NCI-H748 (cell line): Measurements from ENCODE around the gene MICAL3.

ENCODE experiments used
- DNase-seq: peaks from one replicate; lab custom pipeline; 2025; ENCODE audit not compliant: unreplicated experiment; lab: John Stamatoyannopoulos, UW

MICAL3 gene

GRCh38 chr22:17823964-17824363, 200.4 kb downstream of the MICAL3 start:
- no peak for DNase-seq

- DNase-seq: no peak
Measured at GRCh38 chr22:17823226-17823625, 201.1 kb downstream of the MICAL3 start.

GRCh38 chr22:17822087-17822486, 202.3 kb downstream of the MICAL3 start:
- no peak for DNase-seq

DNA sequence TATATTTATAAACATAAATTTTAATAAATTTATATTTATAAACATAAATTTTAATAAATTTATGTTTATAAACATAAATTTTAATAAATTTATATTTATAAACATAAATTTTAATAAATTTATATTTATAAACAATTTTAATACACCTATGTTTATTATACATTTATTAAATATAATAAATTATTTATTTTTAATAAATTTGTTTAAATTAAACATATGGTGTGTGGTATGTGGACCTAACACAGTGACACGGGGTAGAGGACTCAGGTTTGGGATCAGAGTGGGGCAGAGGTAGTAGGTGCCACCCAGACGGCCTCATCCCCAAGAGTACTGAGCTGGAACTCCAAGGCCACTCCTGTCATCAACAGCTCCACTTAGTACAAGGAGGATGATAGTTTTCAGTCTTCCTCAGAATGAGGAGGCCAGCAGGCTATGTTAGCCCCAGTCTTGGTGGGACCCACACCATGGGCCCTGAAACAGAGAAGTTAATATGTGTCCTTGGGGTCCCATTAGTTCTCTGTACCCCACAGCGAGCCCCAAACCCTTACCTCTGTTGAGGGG, 203.4 kb downstream of the MICAL3 start:
- DNase-seq: no peak

DNA sequence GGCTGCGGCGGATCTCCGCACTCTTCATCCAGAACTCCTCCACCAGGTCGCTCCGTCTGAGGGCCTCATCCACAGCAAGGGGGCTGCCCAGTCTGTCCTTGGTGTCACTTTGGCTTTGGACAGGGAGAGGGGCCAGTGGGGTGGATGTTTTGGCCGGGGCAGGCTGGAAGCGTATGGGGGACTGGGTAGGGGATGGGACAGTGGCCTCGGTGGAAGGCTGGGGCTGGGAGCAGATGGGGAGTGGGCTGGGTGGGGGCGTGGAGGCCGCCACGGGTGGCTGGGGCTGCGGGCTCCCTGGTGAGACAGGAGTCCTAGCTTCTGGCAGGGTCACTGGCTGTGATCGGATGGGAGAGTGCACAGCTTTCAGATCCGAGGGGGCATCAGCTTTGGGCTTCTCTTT, 205.7 kb downstream of the MICAL3 start:
- no peak for DNase-seq

GRCh38 chr22:17818180-17818579, 206.2 kb downstream of the MICAL3 start:
- DNase-seq: no peak

- no peak for DNase-seq
Measured at GRCh38 chr22:17817511-17818065, 206.8 kb downstream of the MICAL3 start.

- no peak for DNase-seq
Measured at GRCh38 chr22:17817079-17817478, 207.3 kb downstream of the MICAL3 start.

DNA sequence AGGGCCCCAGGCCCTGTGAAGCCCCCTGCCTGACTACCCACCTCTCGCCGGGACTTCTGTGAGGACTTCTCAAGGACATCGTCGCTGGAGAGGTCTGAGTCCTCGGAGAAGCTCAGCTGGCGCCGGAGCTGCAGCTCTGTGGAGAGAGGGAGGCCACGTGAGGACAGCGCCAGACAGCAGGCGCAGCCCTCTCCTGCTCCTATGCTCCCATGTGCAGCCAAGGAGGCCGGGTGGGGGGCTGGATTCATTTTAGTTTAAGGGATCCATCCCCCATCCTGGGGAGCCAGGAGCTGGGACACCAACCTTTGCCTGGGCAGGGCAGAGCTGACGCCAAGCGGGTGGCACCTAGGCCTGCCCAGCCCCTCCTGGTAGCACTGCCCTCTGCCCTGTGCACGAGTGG, 207.7 kb downstream of the MICAL3 start:
- DNase-seq: no peak

DNA sequence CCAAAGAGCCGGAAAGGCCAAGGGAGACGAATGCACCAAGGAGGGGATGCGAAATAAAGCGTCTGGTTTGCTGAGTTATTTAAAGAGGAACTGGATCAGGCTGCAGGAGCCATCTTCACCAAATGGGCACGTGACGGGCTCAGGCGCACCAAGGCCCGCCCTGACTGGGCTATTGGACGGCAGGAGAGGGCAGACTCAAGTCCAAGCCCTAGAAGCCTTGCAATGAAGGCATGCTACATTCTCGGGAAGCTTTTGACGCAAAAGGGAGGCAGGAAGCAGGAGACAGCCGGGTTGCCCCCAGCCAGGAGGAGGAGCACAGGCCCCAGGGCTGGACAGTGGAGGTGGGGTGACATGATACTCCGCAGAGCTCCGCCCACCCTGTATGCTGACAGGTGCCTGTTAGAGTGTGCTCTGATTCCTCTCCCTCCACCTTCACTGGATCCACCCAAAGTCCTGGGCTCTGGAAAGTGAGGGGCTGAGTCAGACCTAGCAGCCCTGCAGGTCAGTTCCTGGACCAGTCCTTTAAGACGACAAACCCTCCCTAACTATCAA, 208.6 kb downstream of the MICAL3 start:
- DNase-seq: no peak

GRCh38 chr22:17814830-17815229, 209.5 kb downstream of the MICAL3 start:
- DNase-seq: no peak

GRCh38 chr22:17814084-17814483, 210.3 kb downstream of the MICAL3 start:
- DNase-seq: no peak

DNA sequence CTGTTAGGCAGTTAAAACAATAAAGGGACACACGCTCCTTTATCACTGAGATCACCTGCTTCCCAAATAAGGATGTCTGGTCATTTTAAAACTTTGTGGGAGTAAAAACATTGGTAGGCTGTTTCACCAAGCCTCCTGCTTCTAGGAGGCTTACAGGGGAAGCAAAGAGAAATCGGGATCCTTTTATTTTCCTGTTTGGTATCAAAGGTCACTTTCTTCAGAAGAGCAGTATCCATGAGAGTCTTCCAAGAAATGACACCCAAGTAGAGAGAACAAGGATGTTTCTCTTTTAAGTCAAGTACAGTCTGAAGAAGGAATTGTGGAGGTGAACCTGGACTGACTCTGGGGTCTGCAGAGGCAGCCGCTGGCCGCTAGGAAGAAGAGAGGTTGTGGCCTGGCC, 213.2 kb downstream of the MICAL3 start:
- DNase-seq: no peak

- DNase-seq: no peak
Measured at GRCh38 chr22:17810570-17811116, 213.7 kb downstream of the MICAL3 start.

- no peak for DNase-seq
Measured at GRCh38 chr22:17808693-17809403, 215.5 kb downstream of the MICAL3 start.

- DNase-seq: no peak
Measured at GRCh38 chr22:17807578-17808410, 216.6 kb downstream of the MICAL3 start.

GRCh38 chr22:17807086-17807485, 217.3 kb downstream of the MICAL3 start:
- DNase-seq: no peak

GRCh38 chr22:17806437-17806836, 217.9 kb downstream of the MICAL3 start:
- DNase-seq: no peak

GRCh38 chr22:17804331-17805080, 219.9 kb downstream of the MICAL3 start:
- DNase-seq: no peak

DNA sequence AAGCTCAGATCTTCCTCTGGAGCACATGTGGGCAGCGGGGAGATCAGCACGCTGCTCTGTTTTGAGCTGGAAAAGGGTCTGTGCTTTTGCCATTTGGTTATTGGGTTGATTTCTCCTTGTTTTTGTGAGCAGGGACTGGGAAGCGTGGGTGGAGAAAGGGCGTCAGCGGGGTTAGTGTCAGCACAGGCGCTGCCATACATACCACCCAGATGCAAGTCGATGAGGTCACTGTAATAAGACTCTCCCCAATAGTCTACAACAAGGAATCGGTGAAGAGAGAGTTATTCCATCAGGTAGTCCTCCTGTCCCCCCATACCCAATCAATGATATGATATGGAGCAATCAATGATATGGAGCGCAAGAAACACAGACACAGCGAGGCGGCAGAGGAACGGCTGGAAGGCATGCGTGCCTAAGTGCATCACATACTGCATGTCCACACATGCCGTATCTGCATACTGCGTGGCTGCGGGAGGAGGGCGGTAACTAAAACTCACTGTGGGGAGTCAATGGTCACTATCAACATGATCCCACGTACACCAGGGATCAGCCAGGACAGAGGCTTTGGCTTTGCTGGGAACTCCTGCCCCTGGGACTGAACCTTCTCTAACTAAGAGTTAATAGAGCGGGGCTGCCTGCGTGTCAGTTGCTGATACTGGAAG, 220.6 kb downstream of the MICAL3 start:
- no peak for DNase-seq
